CD14-positive monocyte (primary cell): ENCODE results near the gene NEIL1. TPM values are rescaled to one million over a fixed set of nuclear protein-coding genes. Genes with fewer than 3 reads are reported as not detected.

Experiments used
- DNase-seq, 3 donors: peaks; one replicate each; pipeline ENCODE4 v3.0.0-alpha.2; 2011 to 2022
- H2AFZ ChIP-seq: 2 replicates; pipeline ENCODE4 v1.6.0; 2012; ENCODE audit warnings: mild to moderate bottlenecking, low read depth, low read length, inconsistent platforms; ENCODE audit not compliant: insufficient read depth, poor library complexity, severe bottlenecking
- H3K27ac ChIP-seq, 2 donors: 1 replicate in 1 of 2; 2 replicates in 1 of 2; pipeline ENCODE4 v1.5.1; 2012 to 2013; ENCODE audit warnings: low read length in 2 of 2, control low read depth in 1 of 2, inconsistent platforms in 1 of 2, low read depth in 1 of 2, mild to moderate bottlenecking in 1 of 2
- H3K27me3 ChIP-seq, 2 donors: one replicate each; pipeline versions ENCODE4 v1.6.0 to v1.6.1; 2011 to 2013; ENCODE audit warnings: low read length in 2 of 2; ENCODE audit not compliant: control insufficient read depth in 2 of 2, insufficient read depth in 2 of 2
- H3K36me3 ChIP-seq, 2 donors: replicated peaks in 1 of 2; 1 replicate in 1 of 2; 2 replicates in 1 of 2; pipeline versions ENCODE4 v1.5.1 to v1.6.1; 2012 to 2013; ENCODE audit warnings: low read length in 2 of 2, control low read depth in 1 of 2, inconsistent platforms in 1 of 2, mild to moderate bottlenecking in 1 of 2; ENCODE audit not compliant: insufficient read depth in 2 of 2, control insufficient read depth in 1 of 2
- H3K4me1 ChIP-seq, 2 donors: 1 replicate in 1 of 2; 2 replicates in 1 of 2; pipeline versions ENCODE4 v1.5.1 to v1.6.1; 2012 to 2013; ENCODE audit warnings: low read length in 2 of 2, control low read depth in 1 of 2, inconsistent platforms in 1 of 2, mild to moderate bottlenecking in 1 of 2, moderate library complexity in 1 of 2; ENCODE audit not compliant: insufficient read depth in 2 of 2, control insufficient read depth in 1 of 2
- H3K4me2 ChIP-seq: replicated peaks from 2 replicates; pipeline ENCODE3; 2012; ENCODE audit warnings: low read length, moderate library complexity, mild to moderate bottlenecking; ENCODE audit not compliant: poor library complexity, severe bottlenecking; ENCODE audit errors: extremely low read depth
- H3K4me3 ChIP-seq, 3 experiments: fragments of 200-600 bp in 1 of 3; sonication (generic) in 1 of 3; replicated peaks in 1 of 3; 1 replicate in 2 of 3; 2 replicates in 1 of 3; pipeline ENCODE4 v1.5.1; 2011 to 2013; ENCODE audit warnings: low read length in 3 of 3, mild to moderate bottlenecking in 3 of 3, control low read depth in 2 of 3, low read depth in 2 of 3, inconsistent platforms in 1 of 3, moderate library complexity in 1 of 3
- H3K79me2 ChIP-seq: 2 replicates; pipeline ENCODE4 v1.6.0; 2012; ENCODE audit warnings: mild to moderate bottlenecking, control low read depth, inconsistent platforms, low read length, moderate library complexity; ENCODE audit not compliant: insufficient read depth
- H3K9ac ChIP-seq: 2 replicates; pipeline ENCODE4 v1.6.0; 2017; ENCODE audit warnings: low read length, mild to moderate bottlenecking; ENCODE audit not compliant: insufficient read depth, poor library complexity, severe bottlenecking
- H3K9me3 ChIP-seq, 2 donors: replicated peaks in 1 of 2; 1 replicate in 1 of 2; 2 replicates in 1 of 2; pipeline versions ENCODE4 v1.5.1 to v1.6.1; 2012 to 2013; ENCODE audit warnings: low read length in 2 of 2, control low read depth in 1 of 2; ENCODE audit not compliant: control insufficient read depth in 1 of 2, insufficient read depth in 1 of 2
- H4K20me1 ChIP-seq: 2 replicates; pipeline ENCODE4 v1.6.0; 2012; ENCODE audit warnings: mild to moderate bottlenecking, low read length, control low read depth, moderate library complexity; ENCODE audit not compliant: insufficient read depth
- H3K27ac Mint-ChIP-seq, 7 donors: one replicate each; pipeline ENCODE4 v1.8.0; 2020; ENCODE audit warnings: mild to moderate bottlenecking in 7 of 7, mixed read lengths in 7 of 7, moderate library complexity in 6 of 7, inconsistent platforms in 2 of 7
- H3K27me3 Mint-ChIP-seq, 3 donors: one replicate each; pipeline ENCODE4 v1.8.0; 2021 to 2022; ENCODE audit warnings: low read depth in 3 of 3, mild to moderate bottlenecking in 3 of 3, mixed read lengths in 3 of 3, moderate library complexity in 3 of 3, inconsistent platforms in 1 of 3
- H3K36me3 Mint-ChIP-seq, 2 donors: one replicate each; pipeline ENCODE4 v1.8.0; 2020; ENCODE audit warnings: mixed read lengths in 2 of 2, inconsistent platforms in 1 of 2, mild to moderate bottlenecking in 1 of 2
- H3K4me1 Mint-ChIP-seq: one replicate; pipeline ENCODE4 v1.8.0; 2020; ENCODE audit warnings: mild to moderate bottlenecking, mixed read lengths
- H3K4me3 Mint-ChIP-seq, 2 donors: one replicate each; pipeline ENCODE4 v1.8.0; 2020; ENCODE audit warnings: mild to moderate bottlenecking in 2 of 2, mixed read lengths in 2 of 2, moderate library complexity in 1 of 2
- H3K9me3 Mint-ChIP-seq, 7 donors: one replicate each; pipeline ENCODE4 v1.8.0; 2020 to 2022; ENCODE audit warnings: mixed read lengths in 7 of 7, mild to moderate bottlenecking in 6 of 7, moderate library complexity in 6 of 7, inconsistent platforms in 2 of 7
- CTCF ChIP-seq: fragments of 200-600 bp; IDR thresholded peaks from one replicate; pipeline ENCODE4 v1.8.0; 2022; ENCODE audit warnings: antibody characterized with exemption, mild to moderate bottlenecking
- WGBS: methylation state at CpG from one replicate; pipeline ENCODE4 v1.1.5; 2013; ENCODE audit warnings: missing lambda C conversion rate; ENCODE audit not compliant: insufficient coverage; 5-methylcytosine and 5-hydroxymethylcytosine counted together
- intact Hi-C, 2 donors: fragments of 100-400 bp; cut with micrococcal nuclease; formaldehyde crosslinking; loops; one replicate each; pipeline versions ENCODE4 v1.15.0 to v1.15.1; 2023
- polyA plus RNA-seq, 3 donors: library from polyadenylated mRNA; depleted of rRNA in 1 of 3; unstranded in 2 of 3; stranded (reverse) in 1 of 3; fragments of 300-500 nt in 2 of 3; fragments of >200 nt in 1 of 3; fragmentation: Illumina TruSeq in 2 of 3; gene quantifications; 1 replicate in 2 of 3; 2 replicates in 1 of 3; pipeline ENCODE4 v1.2.3, GENCODE V29; 2012 to 2021

The NEIL1 gene
- polyA plus RNA-seq, 3 donors = 0.52 to 6.7 (median 0.53) TPM

DNA sequence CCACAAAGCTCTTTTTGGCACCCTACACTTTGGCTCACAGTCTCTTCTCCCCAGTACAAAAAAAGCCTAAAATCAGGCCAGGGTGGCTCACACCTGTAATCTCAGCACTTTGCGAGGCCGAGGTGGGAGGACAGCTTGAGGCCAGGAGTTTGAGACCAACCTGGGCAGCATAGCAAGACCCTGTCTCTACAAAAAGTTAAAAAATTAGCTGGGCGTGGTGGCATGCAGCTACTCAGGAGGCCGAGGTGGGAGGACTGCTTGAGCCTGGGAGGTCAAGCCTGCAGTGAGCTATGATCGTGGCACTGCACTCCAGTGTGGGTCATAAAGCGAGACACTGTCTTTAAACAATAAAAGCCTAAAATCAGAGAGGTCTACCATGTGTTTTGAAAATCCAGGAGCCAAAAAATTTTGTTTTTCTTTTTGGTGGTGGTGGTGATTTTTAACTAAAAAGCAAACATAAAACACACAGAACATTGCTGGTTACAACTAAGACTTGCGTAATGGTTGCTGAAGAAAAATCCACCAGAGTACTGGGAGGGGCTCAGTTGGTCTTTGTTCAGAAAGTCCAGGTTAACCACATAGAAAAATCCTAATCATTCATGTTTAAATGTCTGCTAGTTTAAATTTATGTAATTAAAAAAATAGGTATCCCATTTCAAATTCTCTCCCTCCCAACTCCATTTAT lies 23.2 kb downstream of the NEIL1 start:
- Histone ChIP-seq H3K4me3 (no peak overlapping the region), H2AFZ (no peak overlapping the region), H3K27ac (no peak overlapping the region), H3K9ac (no peak overlapping the region), H3K9me3 (no peaks in the 10 kb centered on the region), H3K79me2 (peaks cover 9% of the 10 kb centered on the region), H4K20me1 (peaks cover 33% of the 10 kb centered on the region), H3K4me2 (no peak overlapping the region), H3K4me1 (peaks cover 13 to 19% of the 10 kb centered on the region in 2 donors), H3K36me3 (peaks cover 59 to 75% of the 10 kb centered on the region in 2 donors), H3K27me3 (no peaks in the 10 kb centered on the region)
- 97% methylated on average over 5 of the region's 7 CpGs for WGBS
- H3K27me3 Mint-ChIP-seq = peaks cover 0 to 2% (median 0%) of the 10 kb centered on the region in 3 donors
- no peaks in the 10 kb centered on the region for H3K9me3 Mint-ChIP-seq
- DNase-seq = no peak
- no peak for TF ChIP-seq CTCF
- H3K27ac Mint-ChIP-seq = peak overlapping the region in 2 of 7 donors; percentile 5 to 58
- intact Hi-C loops = loop anchor here in 1 of 2 donors (5.0 kb wide), 1 partner anchor 82 kb away; the partner anchor contains the start of gene SIN3A
- peaks cover 18% of the 10 kb centered on the region for H3K4me1 Mint-ChIP-seq
- peaks cover 45 to 69% of the 10 kb centered on the region in 2 donors for H3K36me3 Mint-ChIP-seq
- peak overlapping the region in 1 of 2 donors; percentile 37 for H3K4me3 Mint-ChIP-seq

- Histone ChIP-seq H3K9ac (no peak overlapping the region), H4K20me1 (peaks cover 19% of the 10 kb centered on the region), H3K27ac (no peak overlapping the region), H2AFZ (no peak overlapping the region), H3K27me3 (no peaks in the 10 kb centered on the region), H3K4me1 (peaks cover 13 to 19% of the 10 kb centered on the region in 2 donors), H3K9me3 (no peaks in the 10 kb centered on the region), H3K79me2 (peaks cover 9% of the 10 kb centered on the region), H3K4me2 (no peak overlapping the region), H3K36me3 (peaks cover 59 to 75% of the 10 kb centered on the region in 2 donors), H3K4me3 (no peak overlapping the region)
- no peaks in the 10 kb centered on the region for H3K9me3 Mint-ChIP-seq
- peaks cover 52 to 69% of the 10 kb centered on the region in 2 donors for H3K36me3 Mint-ChIP-seq
- H3K27me3 Mint-ChIP-seq = peaks cover 0 to 2% (median 0%) of the 10 kb centered on the region in 3 donors
- no CpG with 5 or more reads among the region's 1 CpG for WGBS
- H3K27ac Mint-ChIP-seq = no peak overlapping the region
- peaks cover 18% of the 10 kb centered on the region for H3K4me1 Mint-ChIP-seq
- no peak overlapping the region for H3K4me3 Mint-ChIP-seq
- TF ChIP-seq CTCF = no peak
- intact Hi-C loops = no loop called here
- no peak for DNase-seq
Measured at GRCh38 chr15:75371486-75371885, 24.6 kb downstream of the NEIL1 start.
